GM19023 (cell line): ENCODE data around the gene SMARCD3.

ENCODE experiments used
- ATAC-seq: cut with Tn5 transposase; IDR thresholded peaks from one replicate; pipeline ENCODE4 v1.9.1; 2021; ENCODE audit warnings: mild to moderate bottlenecking, moderate library complexity; ENCODE audit not compliant: unreplicated experiment

Gene SMARCD3

DNA sequence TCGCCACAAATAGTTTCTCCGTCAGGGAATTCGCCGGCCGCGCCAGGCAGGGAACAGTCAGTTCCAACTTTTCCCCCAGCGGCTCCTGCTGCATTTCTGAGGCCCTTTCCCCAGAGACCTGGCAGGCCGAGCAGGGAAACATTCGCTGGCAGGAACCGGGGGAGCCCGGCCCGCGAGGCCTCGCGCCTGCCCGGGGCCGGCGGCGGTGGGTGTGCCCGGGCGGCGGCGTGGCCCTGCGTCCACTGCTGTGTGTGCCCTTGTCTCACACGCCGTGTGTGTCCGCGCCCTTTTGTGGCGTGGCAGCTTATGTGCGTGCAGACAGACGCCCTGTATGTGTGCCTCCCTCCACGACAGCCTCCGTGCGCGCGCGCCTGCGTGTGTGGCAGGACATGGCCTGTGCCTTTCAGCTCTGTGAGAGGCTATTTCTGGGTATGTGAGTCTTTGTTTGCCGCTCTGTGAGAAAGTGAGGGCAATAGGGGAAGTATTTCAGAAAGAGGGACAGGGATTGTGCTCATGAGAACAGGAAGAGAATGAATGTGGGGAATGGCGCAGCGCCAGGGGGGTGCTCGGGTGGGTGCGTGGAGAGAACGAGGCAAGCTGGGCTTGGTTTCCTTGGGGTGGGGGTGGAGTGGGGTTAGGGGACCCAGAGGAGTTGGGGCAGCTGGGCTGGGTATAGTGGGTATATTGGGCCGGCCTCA is 689 bp upstream of the SMARCD3 start:
- ATAC-seq = no peak

GRCh38 chr7:151247611-151248345 is 716 bp downstream of the SMARCD3 start:
- no peak for ATAC-seq

DNA sequence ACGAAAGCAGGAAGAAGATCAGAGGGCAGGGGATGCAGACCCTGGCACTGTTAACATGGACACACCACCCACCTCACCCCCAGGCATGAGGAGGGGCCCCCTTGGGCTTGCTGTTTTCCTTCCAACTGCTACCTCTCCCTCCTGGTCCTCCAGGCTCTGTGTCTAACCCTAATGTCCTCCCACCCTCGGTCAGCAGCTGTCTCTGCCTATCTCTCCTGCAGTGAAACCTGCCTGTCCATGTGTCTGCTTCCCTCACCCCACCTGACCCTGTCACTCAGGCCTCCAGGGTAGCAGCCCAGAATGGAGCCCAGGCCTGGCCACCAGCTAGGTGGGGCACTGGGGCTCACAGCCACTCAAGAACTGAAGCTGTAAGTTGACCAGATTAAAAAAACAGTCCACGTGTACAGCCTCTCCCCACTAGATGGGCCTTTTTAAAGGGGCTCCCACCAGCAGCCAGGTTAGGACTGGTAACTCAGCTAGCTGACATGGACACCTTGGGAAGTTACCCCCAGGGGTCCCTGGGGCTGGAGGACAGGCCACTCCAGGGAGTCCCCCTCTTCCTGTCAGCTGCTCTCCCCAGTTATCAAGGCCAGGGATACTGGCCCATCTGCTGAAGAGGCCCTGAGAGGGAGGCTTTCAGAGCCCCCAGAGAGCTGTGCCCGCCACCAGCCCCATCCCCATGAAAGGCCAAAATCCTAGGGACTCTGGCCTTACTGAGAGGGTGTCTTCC is 1.5 kb downstream of the SMARCD3 start:
- ATAC-seq = no peak

DNA sequence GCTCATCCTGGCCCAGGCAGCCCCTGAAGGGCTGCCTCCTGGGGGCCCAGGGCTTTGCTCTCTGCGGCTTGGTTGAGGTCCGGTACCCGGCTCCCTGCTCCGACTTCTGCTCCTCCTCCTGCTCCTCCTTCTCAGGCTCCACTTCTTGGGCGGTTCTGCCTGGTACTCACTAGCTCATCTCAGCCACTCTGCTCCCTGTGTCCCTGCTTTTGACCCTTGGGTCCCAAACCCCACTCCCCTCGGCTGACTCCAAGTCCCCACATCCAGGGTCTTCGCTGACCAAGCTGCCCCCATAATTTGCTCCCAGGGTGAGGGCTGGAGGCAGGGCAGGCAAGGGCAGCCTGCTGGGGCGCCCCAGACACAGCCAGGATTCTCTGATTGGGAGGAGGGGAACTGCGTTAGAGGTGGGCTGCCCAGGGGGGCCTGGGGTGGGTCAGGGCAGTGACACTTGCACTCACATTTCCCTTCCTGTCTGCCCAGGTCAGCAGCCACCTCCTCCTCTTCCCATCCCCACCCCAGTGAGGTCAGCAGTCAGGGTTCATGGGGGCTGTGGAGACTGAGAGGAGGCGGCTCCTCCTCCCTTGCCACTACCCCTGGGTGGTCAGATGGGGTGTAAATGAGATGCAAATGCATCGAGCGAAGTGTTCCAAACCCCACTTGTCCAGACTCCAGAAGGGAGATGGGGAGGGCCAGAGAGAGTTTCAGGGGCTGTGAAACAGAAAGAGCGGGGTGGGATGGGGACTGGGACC is 2.2 kb downstream of the SMARCD3 start:
- no peak for ATAC-seq

DNA sequence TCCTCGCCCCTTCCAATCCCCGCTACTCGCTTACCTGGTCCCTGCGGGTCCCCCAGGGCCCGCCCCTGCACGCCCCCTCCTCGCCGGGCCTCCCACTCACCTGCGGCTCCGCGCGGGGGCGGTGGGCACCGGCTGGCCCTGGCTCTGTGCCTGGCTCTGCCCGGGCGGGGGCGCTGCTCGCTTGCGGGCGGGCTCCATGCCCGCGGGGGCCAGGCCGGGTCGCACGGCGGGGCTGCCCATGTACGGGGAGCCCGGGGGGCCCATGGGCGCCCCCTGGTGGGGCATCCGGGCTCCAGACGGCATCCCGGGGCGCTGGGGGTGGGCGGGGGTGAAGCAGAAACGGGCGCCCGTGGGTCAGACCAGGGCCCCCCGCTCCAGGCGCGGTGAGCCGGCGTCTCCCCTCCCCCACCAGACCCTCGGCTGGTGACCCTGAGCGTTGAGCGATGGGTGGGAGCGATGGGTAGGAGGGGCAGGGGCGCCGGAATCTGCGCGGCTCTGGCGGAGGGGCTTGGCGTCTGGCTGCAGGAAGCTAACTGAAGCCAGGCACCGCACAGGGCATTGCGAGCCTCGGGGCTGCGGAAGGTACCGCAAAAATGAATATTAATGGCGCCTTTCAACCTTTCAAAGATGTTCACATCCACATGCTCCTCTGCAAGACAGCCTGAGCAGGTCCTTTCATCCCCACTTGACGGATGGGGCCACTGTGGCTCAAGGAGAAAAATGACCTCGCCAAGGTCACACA is 3.0 kb downstream of the SMARCD3 start:
- ATAC-seq = no peak

DNA sequence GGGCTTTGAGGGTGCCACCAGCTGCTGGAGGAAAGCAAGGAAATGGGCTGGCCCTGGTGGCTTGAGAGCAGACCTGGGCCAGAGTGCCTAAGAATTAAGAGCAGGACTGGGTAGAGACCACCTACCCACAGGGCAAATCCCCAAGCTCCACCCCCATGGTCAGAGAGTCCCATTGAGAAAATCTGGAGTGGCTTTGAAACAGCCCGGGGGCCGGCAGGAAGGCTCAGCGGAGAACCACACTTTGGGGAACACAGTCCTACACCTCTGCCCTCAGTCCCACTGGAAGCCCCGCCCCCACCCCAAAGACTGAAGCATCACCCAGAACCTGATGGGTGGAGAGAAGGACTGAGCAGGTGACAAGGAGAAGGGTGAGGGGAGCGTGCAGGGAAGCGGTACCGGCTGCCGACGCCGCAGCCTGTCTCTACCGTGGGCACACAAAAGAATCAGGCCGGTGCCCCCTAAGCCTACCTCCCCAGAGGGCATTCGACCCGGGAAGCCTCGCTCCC is 3.6 kb downstream of the SMARCD3 start:
- ATAC-seq = no peak

- ATAC-seq = no peak
Observed at GRCh38 chr7:151244196-151244840, 4.2 kb downstream of the SMARCD3 start.

DNA sequence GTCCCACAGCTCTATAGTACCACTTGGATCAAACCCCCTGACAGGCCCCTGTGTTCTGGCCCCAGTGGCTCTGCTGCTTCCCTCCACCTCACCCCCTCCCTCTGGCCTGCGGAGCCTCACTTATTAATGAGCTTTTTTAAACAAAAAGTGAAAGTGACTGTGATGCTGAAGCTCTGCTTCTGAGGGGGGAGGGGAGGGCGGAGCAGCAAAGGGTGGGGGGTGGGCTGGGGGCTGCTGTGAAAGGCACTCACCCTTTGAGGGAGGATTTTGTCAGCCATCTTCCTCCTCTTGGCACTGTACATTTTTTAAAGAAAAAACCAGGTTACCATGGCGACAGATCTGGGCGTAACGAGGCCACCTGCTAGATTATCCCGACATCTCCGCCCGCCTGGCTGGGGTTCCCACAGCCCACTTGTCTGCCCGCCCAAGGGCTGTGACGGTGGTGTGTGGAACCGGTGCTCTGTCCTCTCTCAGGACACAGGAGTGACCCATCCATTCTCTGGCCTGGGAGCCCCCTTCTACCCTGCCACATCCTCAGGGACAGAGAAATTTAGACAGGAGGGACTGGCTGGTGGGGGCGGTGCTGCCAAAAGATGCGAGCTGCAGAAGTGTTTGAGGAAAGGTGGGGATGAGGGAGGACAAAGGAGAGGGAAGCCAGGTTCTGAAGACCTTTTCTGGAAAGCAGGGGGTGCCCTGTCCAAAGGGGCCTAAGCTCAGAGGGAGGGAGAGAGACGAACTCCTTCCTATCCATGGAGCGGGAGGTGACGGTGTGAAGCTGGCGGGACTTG is 4.9 kb downstream of the SMARCD3 start:
- no peak for ATAC-seq

- ATAC-seq = no peak
Observed at GRCh38 chr7:151243045-151243349, 5.5 kb downstream of the SMARCD3 start.

GRCh38 chr7:151242159-151243044 is 6.1 kb downstream of the SMARCD3 start:
- no peak for ATAC-seq

GRCh38 chr7:151241755-151242096 is 6.8 kb downstream of the SMARCD3 start:
- ATAC-seq = no peak

- no peak for ATAC-seq
Observed at GRCh38 chr7:151240942-151241754, 7.3 kb downstream of the SMARCD3 start.

DNA sequence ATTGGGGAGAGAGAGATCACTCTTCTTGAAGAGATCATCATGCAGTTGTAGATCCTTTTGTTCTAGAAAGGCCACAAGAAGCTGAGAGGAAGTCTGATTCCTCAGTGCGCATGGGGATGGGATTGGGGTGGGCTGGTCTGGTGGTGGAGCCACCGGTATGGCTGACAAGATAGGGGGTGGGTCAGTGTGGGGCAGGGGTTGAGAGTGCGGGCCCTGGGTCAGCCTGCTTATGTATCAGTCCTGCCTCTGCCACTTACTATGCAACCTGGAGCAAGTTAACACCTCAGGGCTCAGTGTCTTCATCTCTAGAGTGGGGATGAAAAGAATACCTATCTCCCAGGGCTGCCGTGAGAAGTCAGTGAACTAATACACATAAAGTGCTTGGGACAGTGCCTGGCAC is 8.0 kb downstream of the SMARCD3 start:
- no peak for ATAC-seq

GRCh38 chr7:151239837-151240459 is 8.5 kb downstream of the SMARCD3 start:
- ATAC-seq = no peak

DNA sequence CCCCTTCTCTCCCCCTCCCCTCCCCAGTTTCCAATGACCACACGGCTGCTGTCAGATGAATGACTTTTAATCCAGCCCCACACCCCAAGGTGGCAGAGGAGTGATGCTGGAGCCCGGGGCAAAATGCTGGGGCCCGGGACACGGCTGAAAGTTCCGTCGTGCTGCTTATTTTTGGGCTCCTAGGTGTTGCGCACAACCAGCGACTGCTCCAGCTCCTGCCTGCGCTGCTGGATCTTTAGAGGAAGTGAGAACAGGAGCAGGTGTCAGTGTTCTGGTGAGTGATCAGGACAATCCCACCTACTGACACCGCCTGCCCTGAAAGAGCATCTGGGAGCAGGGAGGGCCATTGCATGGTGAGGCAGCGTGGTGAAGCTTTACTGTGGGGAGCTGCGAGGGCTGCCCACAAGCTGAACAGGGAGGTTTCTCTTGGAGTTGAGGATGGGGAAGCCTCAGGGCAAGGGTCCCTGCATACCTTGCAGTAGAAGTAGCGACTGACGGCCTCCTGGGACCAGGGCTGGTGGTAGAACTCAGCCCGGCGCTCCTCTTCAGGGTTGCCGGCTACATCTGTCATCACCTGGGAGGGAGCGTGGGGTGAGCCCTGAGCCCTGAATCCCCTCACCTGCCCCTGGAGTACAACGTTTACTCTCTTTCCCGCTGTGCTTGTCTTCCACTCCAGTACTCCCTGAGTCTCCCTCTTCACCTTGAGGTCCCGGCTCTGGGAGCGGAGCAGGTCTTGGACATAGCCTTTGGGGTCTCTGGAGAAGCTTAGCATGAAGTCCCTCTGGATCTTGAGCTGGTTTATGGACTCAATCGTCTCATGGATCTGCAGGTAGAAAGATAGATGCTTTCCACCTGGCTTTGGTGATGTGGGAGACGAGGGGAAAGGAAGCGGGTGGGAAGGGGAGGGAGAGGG is 9.3 kb downstream of the SMARCD3 start:
- ATAC-seq = no peak

DNA sequence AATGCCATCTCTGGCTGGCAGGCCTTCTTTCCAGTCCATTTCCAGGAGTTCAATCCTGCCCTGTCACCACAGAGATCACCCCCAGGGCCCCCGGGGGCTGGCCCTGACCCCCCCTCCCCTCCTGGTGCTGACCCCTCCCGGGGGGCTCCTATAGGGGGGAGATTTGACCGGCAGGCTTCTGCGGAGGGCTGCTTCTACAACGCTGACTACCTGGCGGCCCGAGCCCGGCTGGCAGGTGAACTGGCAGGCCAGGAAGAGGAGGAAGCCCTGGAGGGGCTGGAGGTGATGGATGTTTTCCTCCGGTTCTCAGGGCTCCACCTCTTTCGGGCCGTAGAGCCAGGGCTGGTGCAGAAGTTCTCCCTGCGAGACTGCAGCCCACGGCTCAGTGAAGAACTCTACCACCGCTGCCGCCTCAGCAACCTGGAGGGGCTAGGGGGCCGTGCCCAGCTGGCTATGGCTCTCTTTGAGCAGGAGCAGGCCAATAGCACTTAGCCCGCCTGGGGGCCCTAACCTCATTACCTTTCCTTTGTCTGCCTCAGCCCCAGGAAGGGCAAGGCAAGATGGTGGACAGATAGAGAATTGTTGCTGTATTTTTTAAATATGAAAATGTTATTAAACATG is 10.2 kb downstream of the SMARCD3 start:
- no peak for ATAC-seq
